Measurements from ENCODE around the gene WSB2. TPM values are rescaled to one million over a fixed set of nuclear protein-coding genes. Genes with fewer than 3 reads are reported as not detected.
A peak's percentile ranks its signal among the peaks of the same experiment; 100 is the strongest.

WSB2 gene
- total and polyA plus RNA-seq, 4 experiments from 2014 or later: 18.7 to 31.5 (median 23.9) TPM

GRCh38 chr12:118050972-118051910 is 9.7 kb downstream of the WSB2 start:
- Mint-ChIP-seq H3K36me3 (peaks cover 22 to 42% of the 10 kb centered on the region in 2 donors), H3K4me1 (peaks cover 21 to 41% (median 36%) of the 10 kb centered on the region in 4 donors), H3K27ac (peak overlapping the region; percentile 39 to 90 (median 62)), H3K9me3 (no peaks in the 10 kb centered on the region), H3K27me3 (no peaks in the 10 kb centered on the region), H3K4me3 (peak overlapping the region in 4 of 8 donors; percentile 2 to 36 (median 18))
- Histone ChIP-seq H3K4me3 (ENCODE audit: low read length in 2 of 2) (no peak overlapping the region), H3K9me3 (ENCODE audit: control insufficient read depth in 1 of 2, low read length in 2 of 2) (no peaks in the 10 kb centered on the region), H3K36me3 (ENCODE audit: insufficient read depth, low read length) (no peaks in the 10 kb centered on the region), H3K4me1 (ENCODE audit: insufficient read depth, low read length) (peaks cover 17% of the 10 kb centered on the region), H3K27me3 (ENCODE audit: insufficient read depth, low read length) (no peaks in the 10 kb centered on the region), H3K27ac (ENCODE audit: low read depth, low read length) (no peak overlapping the region)
- intact Hi-C loops (cut with micrococcal nuclease): no loop called here
- ChIA-PET POLR2A (ENCODE audit: partially characterized antibody) (interaction anchor here (1.1 to 1.2 kb wide), 2 partner anchors 10 kb away, joined by 3 to 4 read pairs; partner anchors contain the start of gene WSB2), CTCF (ENCODE audit: partially characterized antibody) (interaction anchor here (0.9 to 1.5 kb wide), 2 partner anchors 16 to 178 kb away, joined by 4 to 6 read pairs; no protein-coding TSS in a partner anchor)
- no peak for DNase-seq

DNA sequence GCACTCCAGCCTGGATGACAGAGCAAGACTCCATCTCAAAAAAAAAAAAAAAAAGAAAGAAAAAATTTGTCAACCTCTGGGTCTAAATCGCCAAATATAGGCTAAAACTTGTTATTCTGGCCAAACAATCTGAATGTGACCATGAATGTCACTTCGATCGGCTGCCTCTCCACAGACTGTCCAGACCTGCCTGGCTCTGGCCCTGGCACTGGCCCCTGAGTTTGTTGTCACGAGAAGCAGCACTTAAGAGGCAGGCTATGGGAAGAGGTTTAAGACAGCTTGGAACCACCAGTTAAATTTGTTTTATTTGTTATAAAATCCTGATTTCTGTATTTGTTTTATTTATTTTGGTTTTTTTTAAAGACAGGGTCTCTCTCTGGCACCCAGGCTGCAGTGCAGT is 14.5 kb downstream of the WSB2 start:
- peak overlapping the region in 1 of 8 donors; percentile 48 for H3K4me3 Mint-ChIP-seq
- H3K9me3 Mint-ChIP-seq: no peaks in the 10 kb centered on the region
- H3K4me1 Mint-ChIP-seq: peaks cover 7 to 21% (median 12%) of the 10 kb centered on the region in 4 donors
- POLR2A ChIA-PET (ENCODE audit: partially characterized antibody): interaction anchor here (1.2 to 1.4 kb wide), 2 partner anchors 14 to 326 kb away, joined by 3 read pairs; partner anchors contain the start of gene TAOK3
- intact Hi-C loops (cut with micrococcal nuclease): no loop called here
- peaks cover 52 to 60% of the 10 kb centered on the region in 2 donors for H3K36me3 Mint-ChIP-seq
- Histone ChIP-seq H3K4me1 (ENCODE audit: insufficient read depth, low read length) (no peaks in the 10 kb centered on the region), H3K27ac (ENCODE audit: low read depth, low read length) (no peak overlapping the region), H3K36me3 (ENCODE audit: insufficient read depth, low read length) (peaks cover 20% of the 10 kb centered on the region), H3K27me3 (ENCODE audit: insufficient read depth, low read length) (no peaks in the 10 kb centered on the region), H3K9me3 (ENCODE audit: control insufficient read depth in 1 of 2, low read length in 2 of 2) (no peaks in the 10 kb centered on the region), H3K4me3 (ENCODE audit: low read length in 2 of 2) (no peak overlapping the region)
- no peaks in the 10 kb centered on the region for H3K27me3 Mint-ChIP-seq
- DNase-seq: no peak
- no peak overlapping the region for H3K27ac Mint-ChIP-seq
- CTCF ChIA-PET (ENCODE audit: partially characterized antibody): interaction anchor here (0.8 to 6.2 kb wide), 3 partner anchors 10 to 18 kb away, joined by 3 to 42 read pairs (median 10); no protein-coding TSS in a partner anchor

GRCh38 chr12:118044577-118044976 is 16.4 kb downstream of the WSB2 start:
- H3K36me3 ChIP-seq (ENCODE audit: insufficient read depth, low read length): peaks cover 24% of the 10 kb centered on the region

GRCh38 chr12:118044075-118044474 is 16.9 kb downstream of the WSB2 start:
- no peak overlapping the region for H3K4me3 ChIP-seq (ENCODE audit: low read length in 2 of 2)
- H3K36me3 ChIP-seq (ENCODE audit: insufficient read depth, low read length): peaks cover 27% of the 10 kb centered on the region
- Mint-ChIP-seq H3K9me3 (no peaks in the 10 kb centered on the region), H3K4me1 (peaks cover 2 to 14% (median 7%) of the 10 kb centered on the region in 4 donors), H3K4me3 (no peak overlapping the region), H3K36me3 (peaks cover 52 to 58% of the 10 kb centered on the region in 2 donors), H3K27me3 (no peaks in the 10 kb centered on the region), H3K27ac (peak overlapping the region in 6 of 7 donors; percentile 13 to 77 (median 48))
- ChIA-PET CTCF (ENCODE audit: partially characterized antibody) (interaction anchor here (1.1 to 6.2 kb wide), 2 partner anchors 9 to 12 kb away, joined by 3 to 42 read pairs; no protein-coding TSS in a partner anchor), POLR2A (ENCODE audit: partially characterized antibody) (interaction anchor here (0.6 kb wide), 1 partner anchor 94 kb away, joined by 4 read pairs; no protein-coding TSS in a partner anchor)
- H3K27me3 ChIP-seq (ENCODE audit: insufficient read depth, low read length): no peaks in the 10 kb centered on the region
- H3K27ac ChIP-seq (ENCODE audit: low read depth, low read length): no peak overlapping the region
- no peaks in the 10 kb centered on the region for H3K9me3 ChIP-seq (ENCODE audit: control insufficient read depth in 1 of 2, low read length in 2 of 2)
- no peak for DNase-seq
- intact Hi-C loops (cut with micrococcal nuclease): no loop called here
- no peaks in the 10 kb centered on the region for H3K4me1 ChIP-seq (ENCODE audit: insufficient read depth, low read length)

More at GRCh38 chr12:118044577-118044976, 16.4 kb downstream of the WSB2 start:
- peak overlapping the region in 5 of 7 donors; percentile 43 to 77 (median 45) for H3K27ac Mint-ChIP-seq
- intact Hi-C loops (cut with micrococcal nuclease): no loop called here
- no peak overlapping the region for H3K4me3 ChIP-seq (ENCODE audit: low read length in 2 of 2)
- ChIA-PET CTCF (ENCODE audit: partially characterized antibody) (interaction anchor here (1.1 to 6.2 kb wide), 2 partner anchors 9 to 11 kb away, joined by 3 to 42 read pairs; no protein-coding TSS in a partner anchor), POLR2A (ENCODE audit: partially characterized antibody) (interaction anchor here (0.5 kb wide), 1 partner anchor 19 kb away, joined by 4 read pairs; no protein-coding TSS in a partner anchor)
- no peaks in the 10 kb centered on the region for H3K27me3 ChIP-seq (ENCODE audit: insufficient read depth, low read length)
- peaks cover 3 to 15% (median 7%) of the 10 kb centered on the region in 4 donors for H3K4me1 Mint-ChIP-seq
- no peaks in the 10 kb centered on the region for H3K27me3 Mint-ChIP-seq
- H3K36me3 Mint-ChIP-seq: peaks cover 49 to 58% of the 10 kb centered on the region in 2 donors
- H3K4me3 Mint-ChIP-seq: no peak overlapping the region
- no peaks in the 10 kb centered on the region for H3K9me3 ChIP-seq (ENCODE audit: control insufficient read depth in 1 of 2, low read length in 2 of 2)
- H3K27ac ChIP-seq (ENCODE audit: low read depth, low read length): no peak overlapping the region
- no peaks in the 10 kb centered on the region for H3K4me1 ChIP-seq (ENCODE audit: insufficient read depth, low read length)
- DNase-seq: no peak
- H3K9me3 Mint-ChIP-seq: no peaks in the 10 kb centered on the region

- Histone ChIP-seq H3K4me1 (ENCODE audit: insufficient read depth, low read length) (no peaks in the 10 kb centered on the region), H3K4me3 (ENCODE audit: low read length in 2 of 2) (no peak overlapping the region), H3K9me3 (ENCODE audit: control insufficient read depth in 1 of 2, low read length in 2 of 2) (no peaks in the 10 kb centered on the region), H3K27me3 (ENCODE audit: insufficient read depth, low read length) (no peaks in the 10 kb centered on the region), H3K36me3 (ENCODE audit: insufficient read depth, low read length) (peaks cover 38% of the 10 kb centered on the region), H3K27ac (ENCODE audit: low read depth, low read length) (no peak overlapping the region)
- Mint-ChIP-seq H3K27ac (peak overlapping the region in 5 of 7 donors; percentile 41 to 81 (median 70)), H3K27me3 (no peaks in the 10 kb centered on the region), H3K36me3 (peaks cover 57 to 64% of the 10 kb centered on the region in 2 donors), H3K4me1 (peaks cover 2 to 11% (median 6%) of the 10 kb centered on the region in 4 donors), H3K4me3 (no peak overlapping the region), H3K9me3 (no peaks in the 10 kb centered on the region)
- CTCF ChIA-PET (ENCODE audit: partially characterized antibody): no interaction called here
- DNase-seq: no peak
- intact Hi-C loops (cut with micrococcal nuclease): no loop called here
- POLR2A ChIA-PET (ENCODE audit: partially characterized antibody): no interaction called here
Observed at GRCh38 chr12:118042091-118042490, 18.9 kb downstream of the WSB2 start.

GRCh38 chr12:118038137-118038536 is 22.8 kb downstream of the WSB2 start:
- H3K27ac Mint-ChIP-seq: peak overlapping the region in 2 of 7 donors; percentile 23 to 32
- ChIA-PET CTCF (ENCODE audit: partially characterized antibody) (interaction anchor here (1.3 kb wide), 1 partner anchor 163 kb away, joined by 3 read pairs; no protein-coding TSS in a partner anchor), POLR2A (ENCODE audit: partially characterized antibody) (no interaction called here)

More at GRCh38 chr12:118038137-118038536, 22.8 kb downstream of the WSB2 start:
- Histone ChIP-seq H3K9me3 (ENCODE audit: control insufficient read depth in 1 of 2, low read length in 2 of 2) (no peaks in the 10 kb centered on the region), H3K36me3 (ENCODE audit: insufficient read depth, low read length) (peaks cover 65% of the 10 kb centered on the region), H3K4me1 (ENCODE audit: insufficient read depth, low read length) (no peaks in the 10 kb centered on the region), H3K4me3 (ENCODE audit: low read length in 2 of 2) (no peak overlapping the region), H3K27ac (ENCODE audit: low read depth, low read length) (no peak overlapping the region), H3K27me3 (ENCODE audit: insufficient read depth, low read length) (no peaks in the 10 kb centered on the region)
- H3K4me3 Mint-ChIP-seq: no peak overlapping the region
- intact Hi-C loops (cut with micrococcal nuclease): no loop called here
- no peaks in the 10 kb centered on the region for H3K27me3 Mint-ChIP-seq
- H3K4me1 Mint-ChIP-seq: peaks cover 15 to 18% (median 17%) of the 10 kb centered on the region in 4 donors
- DNase-seq: no peak
- H3K9me3 Mint-ChIP-seq: no peaks in the 10 kb centered on the region
- H3K36me3 Mint-ChIP-seq: peaks cover 55 to 78% of the 10 kb centered on the region in 2 donors
